Mucosa of rectum (tissue), 2 donors: ENCODE results near the gene PPP1R3F.
"Not testable (repeated sequence)": the region's sequence is repeated elsewhere in the genome, so short reads cannot be mapped to it uniquely, and the experiment has no call there.

ENCODE experiments used
- H3K27ac ChIP-seq, 2 donors: one replicate each; pipeline ENCODE4 v1.7.0; 2013; ENCODE audit warnings: inconsistent platforms in 2 of 2, low read depth in 2 of 2, low read length in 2 of 2
- H3K27me3 ChIP-seq, 2 donors: one replicate each; pipeline ENCODE4 v1.7.0; 2013; ENCODE audit warnings: low read length in 2 of 2; ENCODE audit not compliant: control insufficient read depth in 2 of 2, insufficient read depth in 2 of 2
- H3K36me3 ChIP-seq, 2 donors: one replicate each; pipeline ENCODE4 v1.7.0; 2013; ENCODE audit warnings: low read length in 2 of 2; ENCODE audit not compliant: control insufficient read depth in 2 of 2, insufficient read depth in 2 of 2
- H3K4me1 ChIP-seq, 2 donors: one replicate each; pipeline ENCODE4 v1.7.0; 2013; ENCODE audit warnings: low read length in 2 of 2, mild to moderate bottlenecking in 1 of 2; ENCODE audit not compliant: control insufficient read depth in 2 of 2, insufficient read depth in 2 of 2
- H3K4me3 ChIP-seq, 2 donors: one replicate each; pipeline ENCODE4 v1.7.0; 2013; ENCODE audit warnings: low read length in 2 of 2
- H3K9ac ChIP-seq, 2 donors: one replicate each; pipeline ENCODE4 v1.7.0; 2013; ENCODE audit warnings: low read length in 2 of 2, low read depth in 1 of 2, mild to moderate bottlenecking in 1 of 2
- H3K9me3 ChIP-seq, 2 donors: one replicate each; pipeline ENCODE4 v1.7.0; 2013; ENCODE audit warnings: low read length in 2 of 2; ENCODE audit not compliant: control insufficient read depth in 2 of 2
- donor health status: healthy.
- donor health status: Normal muscosa, but diverticular disease.

PPP1R3F gene

DNA sequence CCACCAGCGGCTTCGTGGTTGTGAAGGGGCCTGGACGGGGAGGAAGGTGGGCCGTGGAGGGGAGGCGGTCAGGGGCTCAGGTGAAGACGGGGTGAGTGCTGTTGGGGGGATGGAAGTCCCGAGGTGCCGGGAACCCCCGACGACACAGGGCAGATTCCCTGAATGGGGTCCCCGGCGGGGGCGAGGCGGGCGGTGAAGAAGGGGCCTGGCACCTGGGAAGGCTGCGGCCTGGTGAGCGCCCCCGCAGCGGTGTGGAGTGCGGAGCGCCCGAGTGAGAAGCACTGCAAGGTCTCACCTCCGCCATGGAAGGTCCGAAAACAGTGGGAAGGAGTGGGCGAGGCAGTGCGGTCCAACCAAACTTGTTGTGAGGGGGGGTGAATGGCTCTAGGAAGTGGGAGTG is 62.2 kb downstream of the PPP1R3F start:
- H3K36me3 ChIP-seq, H3K27me3 ChIP-seq, H3K4me1 ChIP-seq, H3K9ac ChIP-seq, H3K27ac ChIP-seq, H3K9me3 ChIP-seq, H3K4me3 ChIP-seq: not testable (repeated sequence)
